Ishikawa (cell line): ENCODE data around the gene CD70.

Experiments used
- CEBPB ChIP-seq: IDR thresholded peaks from 2 replicates; pipeline ENCODE4 v1.6.1; 2012
- CREB1 ChIP-seq: IDR thresholded peaks from 2 replicates; pipeline ENCODE4 v1.6.1; 2012; ENCODE audit warnings: low read depth
- EGR1 ChIP-seq: IDR thresholded peaks from 2 replicates; pipeline ENCODE4 v1.6.1; 2012
- EP300 ChIP-seq: IDR thresholded peaks from 2 replicates; pipeline ENCODE4 v1.6.1; 2012; ENCODE audit warnings: borderline replicate concordance
- FOXM1 ChIP-seq: IDR thresholded peaks from 2 replicates; pipeline ENCODE4 v1.6.1; 2012; ENCODE audit warnings: low read depth, borderline replicate concordance
- MAX ChIP-seq: IDR thresholded peaks from 2 replicates; pipeline ENCODE4 v1.6.1; 2012
- NFIC ChIP-seq: IDR thresholded peaks from 2 replicates; pipeline ENCODE4 v1.6.1; 2012
- RAD21 ChIP-seq: IDR thresholded peaks from 2 replicates; pipeline ENCODE4 v1.6.1; 2012; ENCODE audit warnings: low read depth
- REST ChIP-seq: IDR thresholded peaks from 2 replicates; pipeline ENCODE4 v1.6.1; 2012; ENCODE audit warnings: low read depth, mild to moderate bottlenecking
- TAF1 ChIP-seq: IDR thresholded peaks from 2 replicates; pipeline ENCODE4 v1.6.1; 2012; ENCODE audit warnings: low read depth, mild to moderate bottlenecking
- TCF12 ChIP-seq: IDR thresholded peaks from 2 replicates; pipeline ENCODE4 v1.6.1; 2012; ENCODE audit warnings: low read depth
- TEAD4 ChIP-seq: IDR thresholded peaks from 2 replicates; pipeline ENCODE4 v1.6.1; 2012
- USF1 ChIP-seq: IDR thresholded peaks from 2 replicates; pipeline ENCODE4 v1.6.1; 2012
- YY1 ChIP-seq: IDR thresholded peaks from 2 replicates; pipeline ENCODE4 v1.6.1; 2012; ENCODE audit warnings: low read depth
- ZBTB7A ChIP-seq: IDR thresholded peaks from 2 replicates; pipeline ENCODE4 v1.6.1; 2012; ENCODE audit warnings: low read depth

The CD70 gene

GRCh38 chr19:6608940-6609339 lies 18.0 kb upstream of the CD70 start:
- TF ChIP-seq TAF1 (no peak), RAD21 (no peak), CEBPB (no peak), TCF12 (no peak), EP300 (no peak), NFIC (no peak), ZBTB7A (no peak), CREB1 (no peak), EGR1 (no peak), USF1 (no peak), REST (no peak), FOXM1 (no peak), YY1 (no peak)

- TF ChIP-seq TEAD4: no peak
- TF ChIP-seq TAF1: no peak
- no peak for TF ChIP-seq USF1
- no peak for TF ChIP-seq EP300
- no peak for TF ChIP-seq CREB1
- no peak for TF ChIP-seq MAX
- TF ChIP-seq NFIC: no peak
- no peak for TF ChIP-seq CEBPB
Observed at GRCh38 chr19:6604906-6605305, 14.0 kb upstream of the CD70 start.

- no peak for TF ChIP-seq TAF1
- no peak for TF ChIP-seq TEAD4
- TF ChIP-seq MAX: no peak
- no peak for TF ChIP-seq CEBPB
- no peak for TF ChIP-seq EP300
- no peak for TF ChIP-seq FOXM1
- TF ChIP-seq TCF12: no peak
- TF ChIP-seq ZBTB7A: no peak
- TF ChIP-seq REST: no peak
- TF ChIP-seq EGR1: no peak
Observed at GRCh38 chr19:6602729-6603114, 11.8 kb upstream of the CD70 start.

- TF ChIP-seq NFIC (no peak), EGR1 (no peak), FOXM1 (no peak), CREB1 (no peak), ZBTB7A (no peak), USF1 (no peak), EP300 (no peak), RAD21 (no peak), MAX (no peak), YY1 (no peak)
Observed at GRCh38 chr19:6599866-6600454, 9.0 kb upstream of the CD70 start.

- TF ChIP-seq EP300 (no peak), YY1 (no peak), RAD21 (no peak), USF1 (no peak), EGR1 (no peak), ZBTB7A (no peak), TEAD4 (no peak), MAX (no peak), NFIC (no peak), FOXM1 (no peak), CEBPB (no peak), TAF1 (no peak)
Observed at GRCh38 chr19:6596621-6597020, 5.7 kb upstream of the CD70 start.
